ENCODE measurements around the gene MT1X. TPM values are rescaled to one million over a fixed set of nuclear protein-coding genes. Genes with fewer than 3 reads are reported as not detected.

The MT1X gene
- total RNA-seq, 1 experiment from 2014 or later = 49.3 TPM

DNA sequence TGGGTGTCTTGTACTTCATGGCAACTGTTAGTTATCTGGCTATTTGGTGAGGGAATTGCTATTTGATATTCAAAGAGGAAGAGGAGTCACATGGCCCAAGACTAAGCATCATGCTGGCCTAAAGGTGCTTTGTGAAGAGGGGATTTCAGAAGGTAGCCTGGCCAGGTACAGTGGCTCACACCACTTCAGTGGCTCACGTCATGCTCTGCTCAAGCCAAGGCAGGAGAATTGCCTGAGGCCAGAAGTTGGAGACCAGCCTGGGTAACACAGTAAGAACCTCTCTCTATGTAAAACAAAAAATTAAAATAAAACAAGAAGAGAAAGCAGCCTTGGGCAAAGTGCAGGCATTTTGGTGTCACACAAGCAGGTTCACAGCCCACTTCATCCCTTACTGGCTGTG is 37.0 kb upstream of the MT1X start:
- DNase-seq (ENCODE audit: low read depth in 1 of 2, low spot score in 2 of 2) = no peak
- Histone ChIP-seq H3K9me3 (replicated peaks) (no peaks in the 10 kb centered on the region), H3K36me3 (no peaks in the 10 kb centered on the region), H3K4me3 (no peak overlapping the region), H3K27ac (no peak overlapping the region), H3K27me3 (replicated peaks) (peaks cover 55% of the 10 kb centered on the region), H3K4me1 (replicated peaks) (no peaks in the 10 kb centered on the region)

- no peaks in the 10 kb centered on the region for H3K36me3 ChIP-seq
- no peak overlapping the region for H3K4me3 ChIP-seq
- H3K27ac ChIP-seq = no peak overlapping the region
- no peaks in the 10 kb centered on the region for H3K4me1 ChIP-seq (replicated peaks)
- peaks cover 55% of the 10 kb centered on the region for H3K27me3 ChIP-seq (replicated peaks)
- H3K9me3 ChIP-seq (replicated peaks) = no peaks in the 10 kb centered on the region
- DNase-seq (ENCODE audit: low read depth in 1 of 2, low spot score in 2 of 2) = no peak
Measured at GRCh38 chr16:56645838-56646237, 36.4 kb upstream of the MT1X start.

GRCh38 chr16:56647641-56648431 is 34.4 kb upstream of the MT1X start:
- Histone ChIP-seq H3K9me3 (replicated peaks) (no peaks in the 10 kb centered on the region), H3K4me3 (no peak overlapping the region), H3K4me1 (replicated peaks) (no peaks in the 10 kb centered on the region), H3K27me3 (replicated peaks) (peaks cover 45% of the 10 kb centered on the region), H3K27ac (no peak overlapping the region), H3K36me3 (no peaks in the 10 kb centered on the region)
- no peak for DNase-seq (ENCODE audit: low read depth in 1 of 2, low spot score in 2 of 2)

- Histone ChIP-seq H3K4me3 (no peak overlapping the region), H3K27me3 (replicated peaks) (peaks cover 31% of the 10 kb centered on the region), H3K36me3 (no peaks in the 10 kb centered on the region), H3K9me3 (replicated peaks) (no peaks in the 10 kb centered on the region), H3K4me1 (replicated peaks) (no peaks in the 10 kb centered on the region), H3K27ac (no peak overlapping the region)
- no peak for DNase-seq (ENCODE audit: low read depth in 1 of 2, low spot score in 2 of 2)
Measured at GRCh38 chr16:56649271-56649670, 33.0 kb upstream of the MT1X start.

- Histone ChIP-seq H3K27ac (no peak overlapping the region), H3K4me1 (replicated peaks) (no peaks in the 10 kb centered on the region), H3K9me3 (replicated peaks) (no peaks in the 10 kb centered on the region), H3K27me3 (replicated peaks) (peaks cover 26% of the 10 kb centered on the region), H3K4me3 (no peak overlapping the region), H3K36me3 (no peaks in the 10 kb centered on the region)
- DNase-seq (ENCODE audit: low read depth in 1 of 2, low spot score in 2 of 2) = no peak
Measured at GRCh38 chr16:56649820-56650219, 32.5 kb upstream of the MT1X start.

DNA sequence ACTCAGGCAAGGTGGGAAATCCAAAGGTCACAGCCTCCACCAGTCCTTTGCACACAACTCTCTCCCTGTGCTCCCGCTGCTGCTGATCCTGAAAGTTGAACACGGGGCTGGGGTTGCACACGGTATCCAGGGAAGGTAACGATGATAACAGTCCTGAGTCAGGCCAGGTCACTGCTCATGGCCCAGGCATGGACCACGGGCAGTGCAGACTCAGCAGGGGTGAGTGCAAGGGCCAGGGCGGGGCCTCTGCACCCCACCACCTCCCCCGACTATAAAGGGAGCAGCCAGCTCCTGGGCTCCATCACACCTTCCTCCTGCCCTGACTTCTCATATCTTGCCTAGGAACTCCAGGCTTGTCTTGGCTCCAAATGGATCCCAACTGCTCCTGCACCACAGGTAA is 30.7 kb upstream of the MT1X start, which contains the start of gene MT1B:
MT1B (plus strand) TSS at position 301 of the 400 bp plus-strand sequence; CDS start at position 369, 68 bp downstream.
- H3K36me3 ChIP-seq = no peaks in the 10 kb centered on the region
- H3K4me3 ChIP-seq = no peak within 1 kb of the TSS
- no peaks in the 10 kb centered on the region for H3K4me1 ChIP-seq (replicated peaks)
- H3K27ac ChIP-seq = no peak within 1 kb of the TSS
- no peak for DNase-seq (ENCODE audit: low read depth in 1 of 2, low spot score in 2 of 2)
- H3K27me3 ChIP-seq (replicated peaks) = peaks cover 15% of the 10 kb centered on the region
- H3K9me3 ChIP-seq (replicated peaks) = no peaks in the 10 kb centered on the region

- Histone ChIP-seq H3K4me1 (replicated peaks) (no peaks in the 10 kb centered on the region), H3K27ac (no peak overlapping the region), H3K9me3 (replicated peaks) (no peaks in the 10 kb centered on the region), H3K27me3 (replicated peaks) (peaks cover 12% of the 10 kb centered on the region), H3K4me3 (no peak overlapping the region), H3K36me3 (no peaks in the 10 kb centered on the region)
- no peak for DNase-seq (ENCODE audit: low read depth in 1 of 2, low spot score in 2 of 2)
Measured at GRCh38 chr16:56652600-56652999, 29.7 kb upstream of the MT1X start.

GRCh38 chr16:56653218-56653617 is 29.1 kb upstream of the MT1X start:
- Histone ChIP-seq H3K27me3 (replicated peaks) (peaks cover 13% of the 10 kb centered on the region), H3K9me3 (replicated peaks) (no peaks in the 10 kb centered on the region), H3K4me1 (replicated peaks) (no peaks in the 10 kb centered on the region), H3K36me3 (no peaks in the 10 kb centered on the region), H3K4me3 (no peak overlapping the region), H3K27ac (no peak overlapping the region)
- no peak for DNase-seq (ENCODE audit: low read depth in 1 of 2, low spot score in 2 of 2)

DNA sequence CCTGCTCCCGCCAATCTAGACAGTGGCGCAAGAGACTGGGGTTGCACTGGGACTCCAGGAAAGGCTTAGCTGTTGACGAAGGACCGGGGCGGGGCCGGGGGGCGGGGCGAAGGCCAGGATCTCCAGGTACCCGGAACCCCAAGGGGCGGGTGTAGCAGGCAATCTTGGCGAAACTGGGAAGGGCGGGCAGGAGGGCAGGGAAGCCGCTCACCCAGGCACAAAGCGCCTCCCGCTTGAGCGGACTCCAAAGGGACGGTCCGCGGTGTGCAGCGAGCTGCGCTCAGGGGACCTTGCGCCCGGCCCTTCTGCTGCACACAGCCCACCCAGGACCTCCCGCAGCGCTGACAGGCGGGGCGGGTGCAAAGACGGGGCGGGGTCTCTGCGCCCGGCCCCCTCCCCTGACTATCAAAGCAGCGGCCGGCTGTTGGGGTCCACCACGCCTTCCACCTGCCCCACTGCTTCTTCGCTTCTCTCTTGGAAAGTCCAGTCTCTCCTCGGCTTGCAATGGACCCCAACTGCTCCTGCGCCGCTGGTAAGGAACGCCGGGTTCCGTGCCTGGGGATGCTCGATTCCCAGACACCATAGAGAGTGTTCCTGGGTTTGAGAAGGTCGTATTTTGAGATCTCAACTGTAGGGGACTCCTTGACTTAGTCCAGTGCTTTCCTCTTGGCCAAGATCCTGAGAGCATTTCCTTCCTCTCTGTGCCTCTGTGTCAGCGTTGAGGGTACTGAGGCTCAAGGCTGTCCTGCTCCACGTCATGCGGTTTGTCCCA is 24.5 kb upstream of the MT1X start, which contains the start of gene MT1F:
MT1F (plus strand) TSS at position 405 of the 772 bp plus-strand sequence; CDS start at position 505, 100 bp downstream.
- Histone ChIP-seq H3K36me3 (no peaks in the 10 kb centered on the region), H3K27ac (no peak within 1 kb of the TSS), H3K9me3 (replicated peaks) (no peaks in the 10 kb centered on the region), H3K27me3 (replicated peaks) (peaks cover 22% of the 10 kb centered on the region), H3K4me3 (no peak within 1 kb of the TSS), H3K4me1 (replicated peaks) (no peaks in the 10 kb centered on the region)
- no peak for DNase-seq (ENCODE audit: low read depth in 1 of 2, low spot score in 2 of 2)

DNA sequence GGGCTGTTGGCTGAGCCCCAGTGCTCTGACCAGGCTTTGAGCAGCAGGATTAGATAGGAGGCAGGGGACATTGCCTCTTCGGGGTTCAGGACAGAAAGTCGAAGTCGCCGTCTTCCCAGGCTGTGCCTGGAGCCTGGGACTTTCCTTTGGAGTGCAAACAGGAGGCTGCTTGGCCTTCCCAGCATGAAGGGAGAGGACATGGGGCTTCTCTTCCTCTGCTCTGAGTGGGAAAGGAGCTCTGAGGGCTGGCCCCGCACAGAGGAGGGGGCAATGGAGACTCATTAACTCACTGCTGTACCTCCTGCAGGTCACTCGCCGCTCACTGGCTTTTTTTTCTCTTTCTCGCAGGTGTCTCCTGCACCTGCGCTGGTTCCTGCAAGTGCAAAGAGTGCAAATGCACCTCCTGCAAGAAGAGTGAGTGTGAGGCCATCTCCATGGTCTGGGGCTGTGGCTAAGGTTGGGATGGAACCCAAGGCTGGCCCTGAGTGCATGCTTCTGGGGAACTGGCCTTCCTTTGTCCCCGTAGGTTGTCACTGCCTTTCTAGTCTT is 23.9 kb upstream of the MT1X start:
- DNase-seq (ENCODE audit: low read depth in 1 of 2, low spot score in 2 of 2) = no peak
- Histone ChIP-seq H3K27me3 (replicated peaks) (peaks cover 28% of the 10 kb centered on the region), H3K4me3 (no peak overlapping the region), H3K27ac (no peak overlapping the region), H3K9me3 (replicated peaks) (no peaks in the 10 kb centered on the region), H3K4me1 (replicated peaks) (no peaks in the 10 kb centered on the region), H3K36me3 (no peaks in the 10 kb centered on the region)

- no peak overlapping the region for H3K27ac ChIP-seq
- no peaks in the 10 kb centered on the region for H3K4me1 ChIP-seq (replicated peaks)
- no peaks in the 10 kb centered on the region for H3K9me3 ChIP-seq (replicated peaks)
- H3K4me3 ChIP-seq = no peak overlapping the region
- peaks cover 51% of the 10 kb centered on the region for H3K27me3 ChIP-seq (replicated peaks)
- no peak for DNase-seq (ENCODE audit: low read depth in 1 of 2, low spot score in 2 of 2)
- no peaks in the 10 kb centered on the region for H3K36me3 ChIP-seq
Measured at GRCh38 chr16:56662357-56663354, 19.6 kb upstream of the MT1X start.

- Histone ChIP-seq H3K4me1 (replicated peaks) (no peaks in the 10 kb centered on the region), H3K9me3 (replicated peaks) (no peaks in the 10 kb centered on the region), H3K36me3 (no peaks in the 10 kb centered on the region), H3K27ac (no peak overlapping the region), H3K4me3 (no peak overlapping the region), H3K27me3 (replicated peaks) (peaks cover 61% of the 10 kb centered on the region)
- DNase-seq (ENCODE audit: low read depth in 1 of 2, low spot score in 2 of 2) = no peak
Measured at GRCh38 chr16:56664506-56664905, 17.8 kb upstream of the MT1X start.

All from SJSA1 (cell line).